Ishikawa (cell line): ENCODE measurements around the gene OSER1.
A peak's percentile ranks its signal among the peaks of the same experiment; 100 is the strongest.

Experiments used
- CEBPB ChIP-seq: IDR thresholded peaks from 2 replicates; pipeline ENCODE4 v1.6.1; 2012
- CREB1 ChIP-seq: IDR thresholded peaks from 2 replicates; pipeline ENCODE4 v1.6.1; 2012; ENCODE audit warnings: low read depth
- EGR1 ChIP-seq: IDR thresholded peaks from 2 replicates; pipeline ENCODE4 v1.6.1; 2012
- EP300 ChIP-seq: IDR thresholded peaks from 2 replicates; pipeline ENCODE4 v1.6.1; 2012; ENCODE audit warnings: borderline replicate concordance
- FOXM1 ChIP-seq: IDR thresholded peaks from 2 replicates; pipeline ENCODE4 v1.6.1; 2012; ENCODE audit warnings: low read depth, borderline replicate concordance
- MAX ChIP-seq: IDR thresholded peaks from 2 replicates; pipeline ENCODE4 v1.6.1; 2012
- NFIC ChIP-seq: IDR thresholded peaks from 2 replicates; pipeline ENCODE4 v1.6.1; 2012
- RAD21 ChIP-seq: IDR thresholded peaks from 2 replicates; pipeline ENCODE4 v1.6.1; 2012; ENCODE audit warnings: low read depth
- REST ChIP-seq: IDR thresholded peaks from 2 replicates; pipeline ENCODE4 v1.6.1; 2012; ENCODE audit warnings: low read depth, mild to moderate bottlenecking
- TAF1 ChIP-seq: IDR thresholded peaks from 2 replicates; pipeline ENCODE4 v1.6.1; 2012; ENCODE audit warnings: low read depth, mild to moderate bottlenecking
- TCF12 ChIP-seq: IDR thresholded peaks from 2 replicates; pipeline ENCODE4 v1.6.1; 2012; ENCODE audit warnings: low read depth
- TEAD4 ChIP-seq: IDR thresholded peaks from 2 replicates; pipeline ENCODE4 v1.6.1; 2012
- YY1 ChIP-seq: IDR thresholded peaks from 2 replicates; pipeline ENCODE4 v1.6.1; 2012; ENCODE audit warnings: low read depth
- ZBTB7A ChIP-seq: IDR thresholded peaks from 2 replicates; pipeline ENCODE4 v1.6.1; 2012; ENCODE audit warnings: low read depth
- TF ChIP-seq, protein P1 (sequence below): IDR thresholded peaks from 2 replicates; pipeline ENCODE4 v1.6.1; 2012

The OSER1 gene

GRCh38 chr20:44170816-44171410 is 39.7 kb downstream of the OSER1 start:
- TF ChIP-seq, protein P1, sequence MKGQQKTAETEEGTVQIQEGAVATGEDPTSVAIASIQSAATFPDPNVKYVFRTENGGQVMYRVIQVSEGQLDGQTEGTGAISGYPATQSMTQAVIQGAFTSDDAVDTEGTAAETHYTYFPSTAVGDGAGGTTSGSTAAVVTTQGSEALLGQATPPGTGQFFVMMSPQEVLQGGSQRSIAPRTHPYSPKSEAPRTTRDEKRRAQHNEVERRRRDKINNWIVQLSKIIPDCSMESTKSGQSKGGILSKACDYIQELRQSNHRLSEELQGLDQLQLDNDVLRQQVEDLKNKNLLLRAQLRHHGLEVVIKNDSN, result no peak
- TF ChIP-seq EGR1, result no peak
- TF ChIP-seq TCF12, result no peak
- TF ChIP-seq CREB1, result no peak
- no peak for TF ChIP-seq FOXM1
- TF ChIP-seq RAD21, result no peak
- no peak for TF ChIP-seq EP300
- TF ChIP-seq TAF1, result no peak
- no peak for TF ChIP-seq NFIC
- TF ChIP-seq ZBTB7A, result no peak

DNA sequence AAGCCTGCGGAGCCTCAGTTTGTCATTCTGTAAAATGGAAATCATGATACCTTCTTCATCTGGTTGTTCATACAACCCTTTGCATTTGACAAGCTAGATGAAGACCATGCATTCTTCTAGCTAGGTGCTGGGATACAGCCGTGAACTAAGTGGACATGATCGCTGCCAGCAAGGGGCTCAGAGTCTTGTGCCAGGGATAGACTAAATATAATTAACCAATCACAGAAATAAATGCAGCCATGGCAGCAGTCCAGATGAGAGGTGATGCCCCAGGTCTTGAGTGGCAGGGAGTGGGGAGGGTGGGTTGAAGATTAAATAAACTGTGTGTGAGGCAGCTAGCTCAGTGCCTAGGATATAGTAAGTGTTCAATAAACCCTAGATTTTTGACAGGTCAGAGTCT is 42.8 kb downstream of the OSER1 start:
- TF ChIP-seq NFIC (no peak), TEAD4 (no peak), CEBPB (no peak), CREB1 (no peak), EP300 (no peak), FOXM1 (no peak)

- no peak for TF ChIP-seq FOXM1
These were observed 44.1 kb downstream of the OSER1 start for GRCh38 chr20:44166477-44166876.

GRCh38 chr20:44166008-44166407 is 44.6 kb downstream of the OSER1 start:
- no peak for TF ChIP-seq TCF12
- TF ChIP-seq TEAD4, result peak; percentile 67

GRCh38 chr20:44160133-44160532 is 50.4 kb downstream of the OSER1 start:
- TF ChIP-seq TAF1, result no peak
- no peak for TF ChIP-seq MAX
- no peak for TF ChIP-seq RAD21
- no peak for TF ChIP-seq TEAD4
- TF ChIP-seq NFIC, result no peak
- TF ChIP-seq EGR1, result no peak
- TF ChIP-seq REST, result no peak
- no peak for TF ChIP-seq ZBTB7A
- TF ChIP-seq, protein P1, result no peak
- TF ChIP-seq YY1, result no peak

GRCh38 chr20:44159711-44160110 is 50.9 kb downstream of the OSER1 start:
- TF ChIP-seq NFIC, result no peak
- TF ChIP-seq YY1, result no peak
- TF ChIP-seq TCF12, result no peak
- TF ChIP-seq CEBPB, result no peak
- TF ChIP-seq ZBTB7A, result no peak
- no peak for TF ChIP-seq CREB1
- TF ChIP-seq MAX, result no peak
- no peak for TF ChIP-seq TAF1
- TF ChIP-seq RAD21, result no peak
- TF ChIP-seq FOXM1, result no peak
- TF ChIP-seq TEAD4, result no peak
- TF ChIP-seq, protein P1, result no peak
- no peak for TF ChIP-seq EP300
- no peak for TF ChIP-seq EGR1

GRCh38 chr20:44159125-44159524 is 51.4 kb downstream of the OSER1 start:
- TF ChIP-seq MAX (no peak), FOXM1 (no peak)

DNA sequence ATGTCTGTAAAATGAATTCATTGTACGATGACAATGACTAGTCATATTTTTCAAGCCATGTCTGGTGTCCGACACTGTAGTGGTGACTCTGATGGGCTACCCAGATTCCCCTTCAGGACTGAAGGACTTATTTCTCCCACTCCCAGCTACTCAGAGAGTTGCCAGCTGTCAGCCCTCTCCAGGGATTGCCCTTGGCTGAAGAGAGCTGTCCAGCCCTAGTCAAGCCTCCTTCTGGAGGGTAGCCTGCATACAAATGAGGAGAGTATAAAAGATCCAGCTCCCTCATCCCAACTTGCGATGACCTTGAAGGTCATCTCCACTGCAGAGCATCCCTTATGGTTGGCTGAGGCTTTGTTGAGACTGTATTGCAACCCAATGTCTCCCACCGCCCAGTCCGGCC is 53.5 kb downstream of the OSER1 start:
- TF ChIP-seq ZBTB7A (no peak), REST (peak; percentile 29; the same call in 1 of the 2 replicates)
